OCI-LY7 (cell line): ENCODE data around the gene BCAS4. TPM values are rescaled to one million over a fixed set of nuclear protein-coding genes. Genes with fewer than 3 reads are reported as not detected.

ENCODE experiments used
- BruUV-seq: library from RNA; stranded (reverse); fragments of 400-500 nt; replicated peaks from 2 replicates; lab custom pipeline; 2021; lab: Mats Ljungman, UMichigan
- CTCF ChIA-PET: fragments of 300-600 bp; sonication (Branson Sonifier 250); formaldehyde crosslinking; loops from one replicate; lab custom pipeline; 2022; ENCODE audit warnings: antibody characterized with exemption; ENCODE audit not compliant: unreplicated experiment; lab: Charles Lee
- POLR2A ChIA-PET: fragments of 300-600 bp; sonication (Branson Sonifier 250); formaldehyde crosslinking; loops from one replicate; lab custom pipeline; 2022; ENCODE audit warnings: antibody characterized with exemption; lab: Charles Lee
- DNase-seq: peaks from one replicate; pipeline ENCODE4 v3.0.0-alpha.2; 2015; ENCODE audit warnings: low spot score
- H2AFZ ChIP-seq: fragments of 200-600 bp; sonication (generic), shearing (Covaris generic); 2 replicates; pipeline ENCODE4 v1.6.1; 2014; ENCODE audit warnings: mild to moderate bottlenecking, antibody characterized with exemption, low read length, moderate library complexity
- H3K27ac ChIP-seq: fragments of 200-600 bp; sonication (generic); 2 replicates; pipeline ENCODE4 v1.5.1; 2014; ENCODE audit warnings: mixed run types, low read depth, mild to moderate bottlenecking, moderate library complexity, low read length, inconsistent platforms; ENCODE audit not compliant: poor library complexity, severe bottlenecking
- H3K36me3 ChIP-seq: fragments of 200-600 bp; sonication (generic); 2 replicates; pipeline ENCODE4 v1.6.1; 2014; ENCODE audit warnings: mild to moderate bottlenecking, antibody characterized with exemption, low read length, moderate library complexity, mixed read lengths; ENCODE audit not compliant: insufficient read depth
- H3K4me1 ChIP-seq: fragments of 200-600 bp; sonication (generic); 2 replicates; pipeline ENCODE4 v1.5.1; 2014; ENCODE audit warnings: mild to moderate bottlenecking, low read length; ENCODE audit not compliant: insufficient read depth, poor library complexity, severe bottlenecking
- H3K4me2 ChIP-seq: fragments of 200-600 bp; sonication (generic); 2 replicates; pipeline ENCODE4 v1.6.1; 2014; ENCODE audit warnings: mild to moderate bottlenecking, low read length
- H3K4me3 ChIP-seq: fragments of 200-600 bp; sonication (generic); 2 replicates; pipeline ENCODE4 v1.5.1; 2014; ENCODE audit warnings: mild to moderate bottlenecking, low read depth, low read length; ENCODE audit not compliant: poor library complexity, severe bottlenecking
- H3K79me2 ChIP-seq: fragments of 200-600 bp; sonication (generic); 2 replicates; pipeline ENCODE4 v1.6.1; 2016; ENCODE audit warnings: low read depth, mild to moderate bottlenecking, low read length, moderate library complexity, mixed read lengths; ENCODE audit not compliant: insufficient read depth
- H3K9me2 ChIP-seq: fragments of 200-600 bp; sonication (generic); 2 replicates; pipeline ENCODE4 v1.6.1; 2016; ENCODE audit warnings: mild to moderate bottlenecking, low read length, mixed read lengths; ENCODE audit not compliant: insufficient read depth
- H3K9me3 ChIP-seq: fragments of 200-600 bp; sonication (generic); 2 replicates; pipeline ENCODE4 v1.6.1; 2014; ENCODE audit warnings: mild to moderate bottlenecking, mixed run types, low read length, mixed read lengths
- H4K20me1 ChIP-seq: fragments of 200-600 bp; sonication (generic); 2 replicates; pipeline ENCODE4 v1.6.1; 2014; ENCODE audit warnings: mild to moderate bottlenecking, antibody characterized with exemption, low read length, moderate library complexity, mixed read lengths; ENCODE audit not compliant: insufficient read depth
- CTCF ChIP-seq: fragments of 200-600 bp; sonication (generic); conservative IDR thresholded peaks from 2 replicates; pipeline ENCODE4 v1.5.1; 2014; ENCODE audit warnings: mild to moderate bottlenecking, antibody characterized with exemption, low read length, moderate library complexity, mixed read lengths
- EZH2phosphoT487 ChIP-seq: fragments of 200-600 bp; sonication (generic); IDR thresholded peaks from 2 replicates; pipeline ENCODE4 v1.6.1; 2018; ENCODE audit warnings: low read depth, borderline replicate concordance, mild to moderate bottlenecking, mixed run types, antibody characterized with exemption, low read length, moderate library complexity, mixed read lengths
- intact Hi-C: fragments of 100-400 bp; cut with micrococcal nuclease; formaldehyde crosslinking; loops from one replicate; pipeline ENCODE4 v1.10.0; 2022; ENCODE audit not compliant: unreplicated experiment
- total RNA-seq, 2 experiments: library from RNA; depleted of rRNA in 1 of 2; stranded (reverse); fragments of >200 nt in 1 of 2; shearing (Covaris generic) in 1 of 2; gene quantifications; 2 replicates each; pipeline ENCODE4 v1.2.3, GENCODE V29; 2014 to 2022

BCAS4 gene
- total RNA-seq, 2 experiments from 2014 or later, result 173 to 181 TPM

GRCh38 chr20:50843331-50844276 is 48.7 kb downstream of the BCAS4 start:
- Histone ChIP-seq H3K36me3 (peaks cover 86% of the 10 kb centered on the region), H3K9me3 (no peaks in the 10 kb centered on the region), H3K4me1 (peaks cover 46% of the 10 kb centered on the region), H2AFZ (no peak overlapping the region), H3K79me2 (peaks cover 12% of the 10 kb centered on the region; the same call in 1 of the 2 replicates), H3K4me3 (no peak overlapping the region), H3K9me2 (no peaks in the 10 kb centered on the region), H3K27ac (peak overlapping the region; percentile 10), H4K20me1 (no peaks in the 10 kb centered on the region), H3K4me2 (no peak overlapping the region)
- POLR2A ChIA-PET, result no interaction called here
- no peak for DNase-seq
- no peak for TF ChIP-seq CTCF
- TF ChIP-seq EZH2phosphoT487, result no peak
- no TSS peak for BruUV-seq
- intact Hi-C loops, result no loop called here
- CTCF ChIA-PET, result no interaction called here

GRCh38 chr20:50844430-50845100 is 49.7 kb downstream of the BCAS4 start:
- peaks cover 9% of the 10 kb centered on the region; the same call in 1 of the 2 replicates for H3K79me2 ChIP-seq
- peaks cover 48% of the 10 kb centered on the region for H3K4me1 ChIP-seq
- ChIA-PET POLR2A (no interaction called here), CTCF (interaction anchor here (0.7 kb wide), 1 partner anchor 8 kb away, joined by 3 read pairs; no protein-coding TSS in a partner anchor)
- peaks cover 82% of the 10 kb centered on the region for H3K36me3 ChIP-seq
- no peak overlapping the region for H2AFZ ChIP-seq
- DNase-seq, result peak; percentile 38
- H4K20me1 ChIP-seq, result no peaks in the 10 kb centered on the region
- H3K4me3 ChIP-seq, result no peak overlapping the region
- TF ChIP-seq EZH2phosphoT487 (no peak), CTCF (no peak)
- no peaks in the 10 kb centered on the region for H3K9me2 ChIP-seq
- H3K4me2 ChIP-seq, result no peak overlapping the region
- intact Hi-C loops, result no loop called here
- no peaks in the 10 kb centered on the region for H3K9me3 ChIP-seq
- peak overlapping the region; percentile 10 for H3K27ac ChIP-seq
- BruUV-seq, result no TSS peak
